ENCODE measurements around the gene TMEM203.
"Not testable (repeated sequence)": the region's sequence is repeated elsewhere in the genome, so short reads cannot be mapped to it uniquely, and the experiment has no call there.

TMEM203 gene

GRCh38 chr9:137242269-137243203 is 37.1 kb upstream of the TMEM203 start:
- no peak for FAIRE-seq
- DNase-seq (ENCODE audit: extremely low spot score, insufficient read length, low read depth) = no peak

GRCh38 chr9:137241490-137242268 is 36.2 kb upstream of the TMEM203 start:
- FAIRE-seq (no peak), DNase-seq (ENCODE audit: extremely low spot score, insufficient read length, low read depth) (no peak)

- FAIRE-seq (peak; percentile 100), DNase-seq (ENCODE audit: extremely low spot score, insufficient read length, low read depth) (peak; percentile 97)
Measured at GRCh38 chr9:137240841-137241489, 35.5 kb upstream of the TMEM203 start, which contains the start of gene TUBB4B. TSS of gene TUBB4B (plus strand) at chr9:137241287. CDS start at chr9:137241361, 74 bp downstream.

- DNase-seq (ENCODE audit: extremely low spot score, insufficient read length, low read depth) (no peak), FAIRE-seq (no peak)
Measured at GRCh38 chr9:137240318-137240840, 34.9 kb upstream of the TMEM203 start.

- FAIRE-seq; DNase-seq (ENCODE audit: extremely low spot score, insufficient read length, low read depth): not testable (repeated sequence)
Measured at GRCh38 chr9:137239541-137240200, 34.2 kb upstream of the TMEM203 start.

- FAIRE-seq (no peak), DNase-seq (ENCODE audit: extremely low spot score, insufficient read length, low read depth) (no peak)
Measured at GRCh38 chr9:137237759-137238726, 32.6 kb upstream of the TMEM203 start.

- FAIRE-seq (no peak), DNase-seq (ENCODE audit: extremely low spot score, insufficient read length, low read depth) (no peak)
Measured at GRCh38 chr9:137236936-137237421, 31.5 kb upstream of the TMEM203 start.

- DNase-seq (ENCODE audit: extremely low spot score, insufficient read length, low read depth) = peak; percentile 92
- peak; percentile 93 for FAIRE-seq
Measured at GRCh38 chr9:137236238-137236935, 30.9 kb upstream of the TMEM203 start.

- FAIRE-seq (no peak), DNase-seq (ENCODE audit: extremely low spot score, insufficient read length, low read depth) (no peak)
Measured at GRCh38 chr9:137235424-137236237, 30.2 kb upstream of the TMEM203 start.

- DNase-seq (ENCODE audit: extremely low spot score, insufficient read length, low read depth) (no peak), FAIRE-seq (no peak)
Measured at GRCh38 chr9:137234758-137235423, 29.4 kb upstream of the TMEM203 start.

GRCh38 chr9:137234055-137234697 is 28.7 kb upstream of the TMEM203 start:
- FAIRE-seq (no peak), DNase-seq (ENCODE audit: extremely low spot score, insufficient read length, low read depth) (no peak)

- FAIRE-seq = no peak
Measured at GRCh38 chr9:137233143-137233980, 27.9 kb upstream of the TMEM203 start.

GRCh38 chr9:137232510-137232909 is 27.1 kb upstream of the TMEM203 start:
- FAIRE-seq (no peak), DNase-seq (ENCODE audit: extremely low spot score, insufficient read length, low read depth) (no peak)

More at GRCh38 chr9:137233143-137233980, 27.9 kb upstream of the TMEM203 start:
- no peak for DNase-seq (ENCODE audit: extremely low spot score, insufficient read length, low read depth)

GRCh38 chr9:137232101-137232500 is 26.7 kb upstream of the TMEM203 start:
- FAIRE-seq (no peak), DNase-seq (ENCODE audit: extremely low spot score, insufficient read length, low read depth) (no peak)
